Activated B cell treated with CpG ODN at 0.5 μM for 24 hours (primary cell): ENCODE results near the gene CD300LD. TPM values are rescaled to one million over a fixed set of nuclear protein-coding genes. Genes with fewer than 3 reads are reported as not detected.

ENCODE experiments used
- ATAC-seq: fragments of 200-7000 bp; cut with Tn5 transposase; one replicate; pipeline ENCODE4 v1.10.0; 2021; ENCODE audit warnings: low read depth, mild to moderate bottlenecking, moderate library complexity
- CTCF ChIA-PET: fragments of 350-600 bp; sonication (Branson Sonifier 250); formaldehyde crosslinking; loops from one replicate; lab custom pipeline; 2021; ENCODE audit warnings: antibody characterized with exemption; lab: Charles Lee
- POLR2A ChIA-PET: fragments of 350-600 bp; sonication (Branson Sonifier 250); formaldehyde crosslinking; loops from one replicate; lab custom pipeline; 2021; ENCODE audit warnings: antibody characterized with exemption; lab: Charles Lee
- DNase-seq: peaks from one replicate; pipeline ENCODE4 v3.0.0; 2022
- H3K27ac Mint-ChIP-seq: one replicate; pipeline ENCODE4 v1.8.0; 2020; ENCODE audit warnings: mixed read lengths
- H3K27me3 Mint-ChIP-seq: one replicate; pipeline ENCODE4 v1.8.0; 2021; ENCODE audit warnings: mixed read lengths
- H3K36me3 Mint-ChIP-seq: one replicate; pipeline ENCODE4 v1.8.0; 2021; ENCODE audit warnings: low read depth, mixed read lengths
- H3K4me1 Mint-ChIP-seq: one replicate; pipeline ENCODE4 v1.8.0; 2021; ENCODE audit warnings: mixed read lengths
- H3K4me3 Mint-ChIP-seq: one replicate; pipeline ENCODE4 v1.8.0; 2020; ENCODE audit warnings: mild to moderate bottlenecking, mixed read lengths
- H3K9me3 Mint-ChIP-seq: one replicate; pipeline ENCODE4 v1.8.0; 2020; ENCODE audit warnings: mixed read lengths
- CTCF ChIP-seq: fragments of 200-600 bp; IDR thresholded peaks from one replicate; pipeline ENCODE4 v1.8.0; 2022; ENCODE audit warnings: antibody characterized with exemption, mild to moderate bottlenecking
- intact Hi-C: fragments of 100-400 bp; cut with micrococcal nuclease; formaldehyde crosslinking; loops from one replicate; pipeline ENCODE4 v1.15.1; 2024
- total RNA-seq: library from RNA; stranded (reverse); gene quantifications from 2 replicates; pipeline ENCODE4 v1.2.3, GENCODE V29; 2022

The CD300LD gene
- total RNA-seq, 1 donor from 2014 or later: not detected

- H3K36me3 Mint-ChIP-seq: no peaks in the 10 kb centered on the region
- no peak for ATAC-seq
- H3K4me1 Mint-ChIP-seq: peaks cover 4% of the 10 kb centered on the region
- TF ChIP-seq CTCF: no peak
- H3K4me3 Mint-ChIP-seq: no peak overlapping the region
- CTCF ChIA-PET: no interaction called here
- intact Hi-C loops: no loop called here
- H3K27ac Mint-ChIP-seq: no peak overlapping the region
- H3K9me3 Mint-ChIP-seq: no peaks in the 10 kb centered on the region
- no peak for DNase-seq
- POLR2A ChIA-PET: no interaction called here
- H3K27me3 Mint-ChIP-seq: peaks cover 6% of the 10 kb centered on the region
These were observed 44.3 kb downstream of the CD300LD start for GRCh38 chr17:74547736-74548135.

GRCh38 chr17:74547264-74547663, 44.8 kb downstream of the CD300LD start:
- ChIA-PET POLR2A (no interaction called here), CTCF (no interaction called here)
- Mint-ChIP-seq H3K9me3 (no peaks in the 10 kb centered on the region), H3K4me1 (peaks cover 4% of the 10 kb centered on the region), H3K36me3 (no peaks in the 10 kb centered on the region), H3K4me3 (no peak overlapping the region), H3K27me3 (peaks cover 8% of the 10 kb centered on the region), H3K27ac (no peak overlapping the region)
- ATAC-seq (no peak), DNase-seq (no peak)
- intact Hi-C loops: no loop called here
- no peak for TF ChIP-seq CTCF

- Mint-ChIP-seq H3K4me1 (peaks cover 4% of the 10 kb centered on the region), H3K27me3 (peaks cover 8% of the 10 kb centered on the region), H3K4me3 (no peak overlapping the region), H3K27ac (no peak overlapping the region), H3K36me3 (no peaks in the 10 kb centered on the region), H3K9me3 (no peaks in the 10 kb centered on the region)
- DNase-seq (no peak), ATAC-seq (no peak)
- TF ChIP-seq CTCF: no peak
- ChIA-PET CTCF (no interaction called here), POLR2A (no interaction called here)
- intact Hi-C loops: no loop called here
These were observed 45.5 kb downstream of the CD300LD start for GRCh38 chr17:74546586-74546985.

- no peak for TF ChIP-seq CTCF
- Mint-ChIP-seq H3K27me3 (peaks cover 3% of the 10 kb centered on the region), H3K4me1 (peaks cover 4% of the 10 kb centered on the region), H3K36me3 (no peaks in the 10 kb centered on the region), H3K4me3 (no peak within 1 kb of the TSS), H3K9me3 (no peaks in the 10 kb centered on the region), H3K27ac (no peak within 1 kb of the TSS)
- ATAC-seq: peak; percentile 31
- ChIA-PET POLR2A (interaction anchor here (0.5 to 0.7 kb wide), 2 partner anchors 10 to 13 kb away, joined by 3 to 6 read pairs; no protein-coding TSS in a partner anchor), CTCF (no interaction called here)
- intact Hi-C loops: no loop called here
- no peak for DNase-seq
These were observed 46.2 kb downstream of the CD300LD start, which contains the start of gene CD300C for GRCh38 chr17:74545843-74546230. Gene CD300C (minus strand): TSS chr17:74546115. CDS start chr17:74545782, 333 bp downstream.

- H3K36me3 Mint-ChIP-seq: no peaks in the 10 kb centered on the region
- intact Hi-C loops: no loop called here
- H3K4me1 Mint-ChIP-seq: peaks cover 4% of the 10 kb centered on the region
- TF ChIP-seq CTCF: no peak
- ChIA-PET CTCF (no interaction called here), POLR2A (interaction anchor here (0.5 to 0.7 kb wide), 2 partner anchors 10 to 12 kb away, joined by 3 to 6 read pairs; no protein-coding TSS in a partner anchor)
- DNase-seq (no peak), ATAC-seq (no peak)
- H3K27me3 Mint-ChIP-seq: peaks cover 3% of the 10 kb centered on the region
- H3K9me3 Mint-ChIP-seq: no peaks in the 10 kb centered on the region
- no peak overlapping the region for H3K4me3 Mint-ChIP-seq
- H3K27ac Mint-ChIP-seq: no peak overlapping the region
These were observed 46.9 kb downstream of the CD300LD start for GRCh38 chr17:74544991-74545842.
